Mucosa of gallbladder (tissue), 1 donor: ENCODE measurements around the gene MDFI. TPM values are rescaled to one million over a fixed set of nuclear protein-coding genes. Genes with fewer than 3 reads are reported as not detected.

Experiments used
- DNase-seq: peaks from one replicate; pipeline ENCODE4 v3.0.0-alpha.2; 2020; ENCODE audit warnings: low spot score
- total RNA-seq: library from RNA; stranded (reverse); gene quantifications from one replicate; pipeline ENCODE4 v1.2.1, GENCODE V29; 2021
- donor health status: DM: no; HTN: no; CAD: no.

MDFI gene
- total RNA-seq, 1 donor from 2014 or later, result 7.3 TPM

GRCh38 chr6:41672816-41673703 is 34.8 kb downstream of the MDFI start:
- no peak for DNase-seq

DNA sequence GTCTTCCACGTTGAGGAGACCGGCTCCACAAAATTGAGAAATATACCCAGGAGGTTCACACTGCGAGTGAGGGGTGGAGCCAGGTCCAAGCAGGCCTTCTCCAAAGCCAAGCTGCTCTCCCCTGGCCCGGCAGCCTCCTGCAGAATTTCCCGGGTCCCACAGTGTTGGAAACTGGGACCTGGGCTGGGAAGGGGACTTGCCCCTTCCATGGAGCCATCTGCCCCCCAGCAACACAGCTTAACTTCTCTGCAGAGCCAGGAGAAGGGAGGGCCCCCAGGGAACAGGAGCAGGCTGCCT is 35.4 kb downstream of the MDFI start:
- DNase-seq, result no peak

DNA sequence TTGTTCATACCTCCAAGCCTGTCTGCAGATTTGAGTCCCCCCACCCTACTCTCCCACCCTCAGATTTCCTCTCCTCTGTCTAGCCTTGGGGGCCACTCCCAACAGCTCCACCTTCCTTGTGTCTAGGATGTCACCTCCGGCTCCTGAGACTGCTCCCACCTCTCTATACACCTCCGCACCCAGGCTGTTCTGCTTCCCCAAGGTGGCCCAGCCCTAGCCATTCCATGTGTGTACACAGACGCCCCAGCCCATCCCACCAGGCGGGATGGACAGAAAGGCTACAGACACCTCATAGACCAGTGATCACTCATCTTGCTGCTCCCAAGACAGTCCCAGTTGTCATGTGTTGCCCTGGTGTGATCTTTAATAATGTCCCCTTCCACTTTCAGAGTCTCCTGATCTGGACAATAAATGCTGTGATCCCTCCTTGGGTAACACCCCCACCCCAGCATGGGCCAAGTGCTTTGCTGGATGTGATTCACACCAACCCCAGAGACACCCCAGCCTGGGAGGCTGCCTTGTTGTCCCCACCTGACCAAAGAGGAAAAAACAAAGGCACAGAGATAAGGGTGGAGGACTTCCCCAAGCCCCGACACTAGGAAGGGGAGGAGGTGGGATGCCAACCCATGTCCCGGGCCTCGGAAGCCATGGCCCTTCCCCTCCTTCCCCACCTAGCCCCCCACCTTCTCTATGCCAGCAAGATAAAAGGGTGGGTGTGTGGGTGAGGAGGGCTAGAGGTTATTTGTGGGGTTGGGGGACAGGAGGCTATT is 36.1 kb downstream of the MDFI start:
- DNase-seq, result no peak

DNA sequence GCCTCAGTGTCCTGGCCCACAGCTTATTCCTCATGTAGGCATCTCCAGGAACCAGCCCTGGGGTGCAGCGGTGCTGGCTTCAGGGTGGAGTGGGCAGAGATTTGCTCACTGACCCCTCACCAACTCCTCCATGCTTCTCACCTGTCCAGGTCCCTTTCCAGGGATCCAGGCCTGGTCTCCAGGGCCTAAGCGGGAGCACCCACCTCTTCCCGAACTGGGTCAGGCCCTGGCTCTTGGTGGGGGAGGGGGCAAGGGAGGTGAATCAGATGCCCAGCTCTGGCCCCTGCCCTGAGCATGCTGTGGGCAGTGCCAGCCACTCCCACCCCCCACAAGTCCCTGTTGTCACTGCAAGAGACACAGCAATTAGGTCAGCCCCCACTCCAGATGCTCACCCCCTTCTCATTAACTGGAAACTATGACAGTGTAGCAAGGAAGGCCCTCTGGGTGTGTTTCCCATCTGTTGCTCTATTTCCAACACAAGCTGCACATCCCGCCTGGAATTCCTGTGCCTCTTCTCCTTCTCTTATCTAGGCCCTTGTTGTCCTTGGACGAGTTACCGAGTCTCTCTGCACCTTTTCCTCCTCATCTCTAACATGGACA is 37.0 kb downstream of the MDFI start:
- no peak for DNase-seq

DNA sequence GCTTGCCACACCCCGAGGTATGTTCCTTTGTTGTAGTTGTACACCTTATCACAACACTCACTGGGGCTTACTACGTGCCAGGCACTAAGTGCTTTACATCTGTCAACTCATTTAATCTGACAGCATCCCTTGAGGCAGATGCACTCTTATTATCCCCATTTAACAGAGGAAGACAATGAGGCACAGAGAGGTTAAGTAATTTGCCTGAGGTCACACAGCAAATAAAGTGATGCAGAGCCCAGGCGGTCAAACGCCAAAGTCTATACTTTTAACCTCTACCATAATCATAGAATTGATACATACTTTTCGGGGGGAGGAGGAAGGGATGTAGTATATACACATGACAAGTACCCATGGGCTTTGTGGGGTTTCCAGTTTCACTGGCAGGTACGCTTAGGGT is 37.7 kb downstream of the MDFI start:
- DNase-seq, result no peak

DNA sequence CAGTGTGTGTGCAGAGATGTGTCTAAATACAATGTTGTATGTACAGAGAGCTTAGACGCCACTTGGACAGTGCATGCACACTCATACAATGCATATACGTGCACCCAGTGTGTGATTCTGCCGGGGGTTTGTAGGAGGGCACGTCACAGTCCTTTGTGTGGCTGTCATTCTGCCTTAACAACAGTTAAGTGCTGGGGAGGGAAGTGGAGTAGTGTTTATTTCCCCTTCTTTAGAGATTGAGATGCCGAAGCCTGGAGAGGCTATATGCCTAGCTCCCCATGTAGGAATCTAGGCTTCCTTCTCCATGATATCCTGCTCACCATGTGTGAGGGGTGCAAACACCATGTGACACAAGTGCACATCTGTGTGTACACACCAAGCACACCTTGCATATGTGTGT is 38.2 kb downstream of the MDFI start:
- no peak for DNase-seq

DNA sequence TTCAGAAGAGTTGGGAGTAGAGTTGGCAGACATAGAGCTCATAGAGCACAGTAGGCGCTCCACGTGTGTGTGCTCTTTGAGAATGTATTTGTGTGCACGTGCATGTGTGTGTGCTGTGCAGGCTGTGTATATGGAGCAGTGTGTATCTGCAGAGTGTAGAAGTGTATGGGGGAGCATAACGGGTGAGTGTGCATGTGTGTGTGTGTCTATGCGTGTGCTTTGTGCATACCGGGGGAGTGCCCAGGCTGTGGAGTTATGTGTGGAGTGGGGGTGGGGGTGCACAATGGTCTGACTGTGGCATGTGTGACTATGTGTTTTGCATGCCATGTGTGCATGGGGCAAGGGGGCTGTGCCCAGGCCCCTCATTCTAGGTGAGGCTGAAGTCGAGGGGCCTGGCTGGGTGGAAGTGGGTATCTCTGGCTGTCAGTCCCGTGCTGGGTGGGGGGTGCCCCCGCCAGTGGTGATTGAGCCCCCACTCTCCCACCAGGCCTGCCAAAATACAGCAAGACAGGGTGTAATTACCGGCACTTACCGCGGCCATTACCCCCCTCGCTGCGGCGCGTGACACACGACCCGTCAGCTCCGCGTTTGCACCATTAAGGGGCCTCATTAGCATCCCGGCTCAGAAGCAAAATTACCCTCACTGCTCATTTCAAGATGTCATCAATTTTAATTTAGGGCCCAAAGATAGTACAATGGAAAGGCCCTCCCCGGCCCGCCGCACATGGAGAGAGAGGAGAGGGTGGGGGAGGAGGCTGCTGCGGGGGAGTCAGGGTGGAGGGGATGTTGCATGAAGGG is 39.1 kb downstream of the MDFI start:
- no peak for DNase-seq

DNA sequence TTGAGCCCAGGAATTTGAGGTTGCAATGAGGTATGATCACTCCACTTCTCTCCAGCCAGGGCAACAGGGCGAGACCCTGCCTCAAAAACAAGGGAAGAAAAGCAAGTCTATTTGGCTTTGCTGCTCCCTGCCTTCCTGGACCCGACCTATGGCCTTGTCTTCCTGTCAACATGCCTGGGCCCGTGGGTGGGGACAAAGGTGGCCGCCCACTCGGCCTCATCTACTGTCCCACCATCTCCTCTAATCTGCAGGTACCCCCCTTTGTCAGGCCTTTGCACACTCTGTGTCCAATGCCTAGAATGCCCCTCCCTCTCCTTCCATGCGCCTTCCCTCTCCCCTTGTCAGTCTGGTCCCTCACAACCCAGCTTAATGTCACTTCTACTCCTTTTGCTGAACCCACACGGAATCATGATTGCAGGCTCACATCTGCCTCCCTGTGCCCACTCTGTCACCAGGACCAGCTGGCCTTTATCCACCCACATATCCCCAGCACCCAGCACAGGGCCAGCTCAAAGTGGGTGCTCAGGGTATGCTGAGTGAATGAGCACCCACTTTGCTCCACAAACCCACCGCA is 40.3 kb downstream of the MDFI start:
- DNase-seq, result no peak

GRCh38 chr6:41679696-41680095 is 41.4 kb downstream of the MDFI start:
- no peak for DNase-seq

- DNase-seq, result no peak
Observed at GRCh38 chr6:41680182-41680965, 42.1 kb downstream of the MDFI start.

DNA sequence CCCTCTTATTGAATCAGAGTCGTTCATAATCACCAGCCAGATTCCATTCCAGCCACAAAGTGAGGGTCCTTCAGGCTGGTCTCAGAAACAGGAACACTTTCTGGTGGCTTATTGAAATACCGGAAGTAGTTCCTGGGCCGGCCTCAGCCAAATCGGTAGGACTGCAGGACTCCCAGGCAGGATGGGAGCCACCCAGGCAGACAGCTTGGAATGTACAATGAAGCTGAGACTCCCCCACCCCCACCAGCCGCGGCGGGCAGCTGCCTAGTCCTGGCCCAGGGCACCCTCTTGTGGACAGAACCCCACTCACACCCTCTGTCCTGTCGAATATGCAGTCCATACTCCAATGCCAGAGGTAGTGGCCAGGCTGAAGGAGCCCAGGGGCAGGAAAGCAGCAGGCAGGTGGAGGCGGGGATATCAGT is 43.8 kb downstream of the MDFI start:
- DNase-seq, result peak; percentile 90

GRCh38 chr6:41682497-41683272 is 44.4 kb downstream of the MDFI start:
- no peak for DNase-seq

DNA sequence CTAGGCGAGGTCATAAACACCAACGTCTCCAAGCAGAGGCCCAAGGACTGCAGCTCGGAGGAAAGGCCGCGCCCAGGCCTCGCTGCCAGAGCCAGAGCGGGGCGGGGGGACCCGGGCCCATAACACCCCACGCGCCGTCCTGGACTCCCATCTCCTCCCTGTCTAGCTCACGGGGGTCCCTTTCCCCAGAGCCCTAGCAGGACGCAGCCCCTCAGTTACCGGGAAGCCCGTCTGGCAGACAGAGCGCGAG is 44.9 kb downstream of the MDFI start:
- no peak for DNase-seq

DNA sequence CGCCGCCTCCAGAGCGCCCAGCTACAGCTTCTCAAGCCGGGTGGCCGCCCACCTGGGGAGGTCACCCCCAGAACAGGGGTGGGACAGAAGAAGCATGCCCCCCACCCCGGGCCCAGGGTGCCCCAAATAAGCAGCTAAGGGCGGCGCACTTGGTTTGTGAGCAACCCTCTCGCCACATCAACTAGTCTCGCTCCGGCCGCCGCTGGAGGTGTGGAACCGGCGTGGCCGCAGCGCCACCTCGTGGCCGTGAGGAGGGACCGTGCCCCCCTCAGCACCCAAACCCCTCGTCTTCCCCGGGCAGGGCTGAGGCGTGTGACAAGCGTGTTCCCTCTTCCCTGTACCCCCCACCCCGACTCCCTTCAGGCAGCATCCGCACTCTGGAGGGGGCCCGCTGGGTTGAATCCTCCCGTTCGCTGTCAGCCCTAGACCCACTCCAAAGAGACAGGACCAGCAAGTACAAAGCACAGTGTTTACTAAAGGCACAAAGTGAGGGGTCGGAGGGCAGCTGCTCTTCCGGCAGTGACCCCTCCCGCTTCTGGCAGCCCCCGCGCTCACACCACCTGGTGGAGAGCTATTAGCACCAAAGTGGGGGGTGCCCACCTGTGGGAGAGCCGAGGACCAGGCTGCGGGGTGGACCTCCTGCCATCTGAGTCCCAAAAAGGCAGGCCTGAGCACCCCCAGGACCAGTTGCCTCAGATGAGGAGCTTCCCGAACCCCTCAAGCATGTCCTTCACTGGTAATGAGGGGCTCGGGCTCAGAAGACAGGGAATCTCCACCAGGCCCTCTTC is 45.4 kb downstream of the MDFI start:
- DNase-seq, result peak; percentile 77

DNA sequence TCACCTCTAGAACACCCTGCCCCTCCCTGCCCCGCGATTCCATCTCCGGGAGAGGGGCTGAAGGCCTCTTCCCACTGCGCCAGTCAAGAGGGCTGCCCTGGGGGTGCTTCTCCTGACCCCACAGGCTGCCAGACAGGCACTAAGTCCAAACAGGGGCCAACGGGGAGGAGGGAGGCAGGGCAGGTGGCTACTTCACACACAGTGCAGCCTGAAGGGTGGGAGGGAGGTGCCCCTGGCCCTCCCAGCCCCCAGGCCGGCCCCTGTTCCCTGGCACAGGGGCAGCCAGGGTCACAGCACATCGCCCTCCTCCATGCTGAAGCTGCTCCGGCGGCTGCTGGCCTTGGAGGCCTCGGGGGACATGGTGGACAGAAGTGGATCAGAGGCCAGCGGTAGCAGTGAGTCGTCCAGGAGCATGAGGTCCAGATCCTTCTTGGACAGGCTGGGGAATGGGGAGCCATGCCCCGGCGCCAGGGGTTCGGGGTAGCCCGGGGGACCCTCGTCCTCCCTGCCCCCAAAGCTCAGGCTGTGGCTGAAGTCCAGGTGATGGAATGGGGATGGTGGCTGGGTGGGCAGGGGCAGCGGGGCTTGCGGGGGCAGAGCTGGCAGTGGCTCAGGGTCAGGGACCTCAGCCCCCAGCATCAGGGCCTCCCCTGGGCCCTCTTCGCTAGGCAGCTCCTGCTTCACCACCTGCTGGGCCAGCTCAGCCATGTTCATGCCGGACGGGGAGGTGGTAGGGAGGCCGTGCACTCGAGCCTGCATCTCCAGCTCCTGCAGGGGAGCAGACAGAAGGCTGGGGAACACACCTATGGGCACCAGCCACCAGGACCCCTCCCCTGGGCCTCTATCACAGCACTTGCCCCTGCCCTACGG is 46.3 kb downstream of the MDFI start:
- no peak for DNase-seq

DNA sequence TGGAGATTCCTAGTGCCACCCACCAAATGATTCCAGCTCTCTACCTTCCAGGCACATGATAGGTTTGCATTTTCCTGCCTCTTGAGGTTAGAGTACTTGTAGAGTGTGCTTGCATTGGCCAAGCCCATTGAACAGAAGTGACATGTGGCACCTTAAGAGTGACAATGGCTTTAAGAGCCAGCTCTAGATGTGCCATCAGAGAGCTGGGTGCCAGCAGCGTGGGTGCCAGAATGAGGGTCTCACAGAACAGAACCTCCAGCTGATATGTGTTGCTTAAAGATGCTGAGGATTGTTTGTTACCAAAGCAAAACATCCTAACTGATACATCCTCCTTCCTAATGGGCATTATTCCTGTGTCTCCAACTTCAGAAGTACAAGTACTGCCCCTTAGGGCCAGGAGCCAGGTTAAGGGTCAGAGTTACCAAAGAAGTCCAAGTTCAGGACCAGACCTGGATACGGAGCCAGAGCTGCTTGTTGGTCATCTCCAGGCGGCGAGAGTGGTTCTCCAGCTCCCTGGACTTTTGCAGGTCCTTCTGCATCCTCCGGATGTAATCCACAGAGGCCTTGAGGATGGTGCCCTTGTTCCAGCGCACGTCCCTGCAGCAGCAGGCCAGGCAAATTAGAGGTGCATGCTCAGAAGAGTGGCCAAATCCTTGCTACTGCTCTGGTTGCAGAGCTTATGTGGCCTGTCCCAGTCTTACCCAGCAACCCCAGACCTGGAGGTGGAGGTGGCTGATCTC is 47.5 kb downstream of the MDFI start:
- no peak for DNase-seq

DNA sequence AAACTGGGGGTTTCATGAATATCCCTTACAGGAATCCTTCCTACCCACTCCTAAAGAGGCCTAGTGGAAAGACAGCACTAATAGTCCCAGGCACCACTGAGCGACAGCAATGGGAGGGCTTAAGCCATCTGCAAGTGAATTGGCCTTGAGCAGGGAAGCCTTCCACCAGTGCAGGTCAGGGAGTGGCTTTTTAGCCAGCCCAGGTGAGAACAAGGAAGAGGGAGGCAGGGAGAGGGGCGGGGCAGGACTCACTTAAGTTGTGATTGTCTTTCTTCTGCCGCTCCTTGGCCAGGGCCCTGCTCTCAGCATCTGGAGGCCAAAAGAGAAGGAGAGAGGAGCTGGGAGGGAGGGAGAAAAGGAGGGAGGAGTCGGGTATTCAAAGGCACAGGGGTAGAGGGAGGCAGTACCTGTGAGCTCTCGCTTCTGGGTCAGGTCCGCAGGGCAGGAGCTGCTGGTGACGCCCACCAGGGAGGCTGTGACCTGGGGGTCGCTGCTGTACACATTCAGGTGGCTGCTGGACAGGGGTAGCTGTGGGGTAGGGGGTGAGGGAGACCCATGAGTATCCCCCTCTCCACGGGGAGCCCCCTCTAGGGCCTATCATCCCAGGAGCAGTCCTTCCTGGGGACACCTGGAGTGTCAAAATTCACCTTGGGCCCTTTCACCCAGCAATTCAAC is 49.4 kb downstream of the MDFI start:
- peak; percentile 66 for DNase-seq
